Tibial nerve (tissue), 4 donors: Measurements from ENCODE around the gene TRNT1. TPM values are rescaled to one million over a fixed set of nuclear protein-coding genes. Genes with fewer than 3 reads are reported as not detected.

Source experiments
- DNase-seq, 2 donors: peaks; one replicate each; pipeline ENCODE4 v3.0.0-alpha.2; 2019; ENCODE audit warnings: low spot score in 2 of 2
- H3K27ac ChIP-seq, 4 donors: fragments of 200-600 bp; sonication (generic) in 3 of 4; one replicate each; pipeline ENCODE4 v1.5.1; 2017 to 2019; ENCODE audit warnings: mild to moderate bottlenecking in 1 of 4
- H3K27me3 ChIP-seq, 2 donors: fragments of 200-600 bp; sonication (generic) in 1 of 2; one replicate each; pipeline versions ENCODE4 v1.5.1 to v1.6.0; 2017 to 2019
- H3K36me3 ChIP-seq, 3 donors: fragments of 200-600 bp; sonication (generic); one replicate each; pipeline ENCODE4 v1.5.1; 2018 to 2019
- H3K4me1 ChIP-seq, 4 donors: fragments of 200-600 bp; sonication (generic) in 3 of 4; one replicate each; pipeline ENCODE4 v1.5.1; 2017 to 2019
- H3K4me3 ChIP-seq, 4 donors: fragments of 200-600 bp; sonication (generic) in 3 of 4; one replicate each; pipeline ENCODE4 v1.5.1; 2017 to 2019; ENCODE audit warnings: mild to moderate bottlenecking in 1 of 4, moderate library complexity in 1 of 4
- H3K9me3 ChIP-seq, 4 donors: fragments of 200-600 bp; sonication (generic) in 3 of 4; one replicate each; pipeline ENCODE4 v1.5.1; 2017 to 2019
- CTCF ChIP-seq, 5 experiments: fragments of 200-600 bp in 3 of 5; fragments of 450-650 bp in 2 of 5; sonication (generic) in 3 of 5; IDR thresholded peaks; one replicate each; pipeline ENCODE4 v1.5.1; 2016 to 2019; ENCODE audit warnings: antibody characterized with exemption in 5 of 5, mild to moderate bottlenecking in 3 of 5, moderate library complexity in 2 of 5
- EP300 ChIP-seq, 2 donors: sonication (generic); formaldehyde crosslinking; IDR thresholded peaks; one replicate each; pipeline ENCODE4 v1.6.1; 2017; ENCODE audit warnings: antibody characterized with exemption in 2 of 2, mild to moderate bottlenecking in 1 of 2
- POLR2A ChIP-seq, 2 donors: fragments of 450-650 bp; IDR thresholded peaks; one replicate each; pipeline ENCODE4 v1.6.1; 2017; ENCODE audit warnings: antibody characterized with exemption in 2 of 2, mild to moderate bottlenecking in 2 of 2, moderate library complexity in 2 of 2
- WGBS, 2 donors: methylation state at CpG; one replicate each; pipeline ENCODE4 v1.1.5; 2018; 5-methylcytosine and 5-hydroxymethylcytosine counted together
- total RNA-seq, 4 donors: library from RNA; depleted of rRNA; stranded (reverse); fragments of >200 nt; gene quantifications; one replicate each; pipeline ENCODE4 v1.1.0, GENCODE V29; 2016

TRNT1 gene
- total RNA-seq, 4 donors from 2014 or later = 12.9 to 25.5 (median 16.5) TPM

- Histone ChIP-seq H3K9me3 (no peaks in the 10 kb centered on the region), H3K36me3 (peaks cover 0 to 58% (median 2%) of the 10 kb centered on the region in 3 donors), H3K27me3 (no peaks in the 10 kb centered on the region), H3K4me3 (no peak overlapping the region), H3K4me1 (peaks cover 0 to 10% (median 0%) of the 10 kb centered on the region in 4 donors), H3K27ac (no peak overlapping the region)
- no peak for DNase-seq
- TF ChIP-seq EP300 (IDR thresholded peaks at IDR 0.05) (no peak), CTCF (IDR thresholded peaks at IDR 0.05) (no peak), POLR2A (IDR thresholded peaks at IDR 0.05) (no peak)
Observed at GRCh38 chr3:3141939-3142338, 15.2 kb downstream of the TRNT1 start.

GRCh38 chr3:3145831-3146230 lies 19.1 kb downstream of the TRNT1 start:
- H3K4me3 ChIP-seq = no peak overlapping the region
- no peaks in the 10 kb centered on the region for H3K27me3 ChIP-seq
- no peaks in the 10 kb centered on the region for H3K9me3 ChIP-seq
- peaks cover 0 to 10% (median 0%) of the 10 kb centered on the region in 4 donors for H3K4me1 ChIP-seq
- H3K36me3 ChIP-seq = peaks cover 6 to 78% (median 9%) of the 10 kb centered on the region in 3 donors
- TF ChIP-seq EP300 (IDR thresholded peaks at IDR 0.05) (no peak), CTCF (IDR thresholded peaks at IDR 0.05) (no peak), POLR2A (IDR thresholded peaks at IDR 0.05) (no peak)
- WGBS, 2 donors = 73 to 89% methylated on average over 8 of the region's 8 CpGs
- DNase-seq = no peak
- no peak overlapping the region for H3K27ac ChIP-seq

GRCh38 chr3:3149560-3149959 lies 22.8 kb downstream of the TRNT1 start:
- Histone ChIP-seq H3K4me1 (peaks cover 0 to 6% (median 0%) of the 10 kb centered on the region in 4 donors), H3K36me3 (peaks cover 6 to 90% (median 9%) of the 10 kb centered on the region in 3 donors), H3K27ac (no peak overlapping the region), H3K4me3 (no peak overlapping the region), H3K27me3 (no peaks in the 10 kb centered on the region), H3K9me3 (no peaks in the 10 kb centered on the region)
- no peak for DNase-seq
- 86 to 87% methylated on average over 1 of the region's 1 CpG for WGBS, 2 donors
- TF ChIP-seq EP300 (IDR thresholded peaks at IDR 0.05) = no peak
- TF ChIP-seq POLR2A (IDR thresholded peaks at IDR 0.05) = no peak
- TF ChIP-seq CTCF (IDR thresholded peaks at IDR 0.05) = no peak

GRCh38 chr3:3151513-3151912 lies 24.8 kb downstream of the TRNT1 start:
- TF ChIP-seq EP300 (IDR thresholded peaks at IDR 0.05) (no peak), CTCF (IDR thresholded peaks at IDR 0.05) (no peak), POLR2A (IDR thresholded peaks at IDR 0.05) (no peak)
- H3K4me3 ChIP-seq = no peak overlapping the region
- 86 to 87% methylated on average over 1 of the region's 1 CpG for WGBS, 2 donors
- peaks cover 6 to 88% (median 9%) of the 10 kb centered on the region in 3 donors for H3K36me3 ChIP-seq
- H3K27me3 ChIP-seq = no peaks in the 10 kb centered on the region
- no peak for DNase-seq
- no peaks in the 10 kb centered on the region for H3K9me3 ChIP-seq
- peaks cover 0 to 10% (median 0%) of the 10 kb centered on the region in 4 donors for H3K4me1 ChIP-seq
- H3K27ac ChIP-seq = no peak overlapping the region

- TF ChIP-seq POLR2A (IDR thresholded peaks at IDR 0.05) = no peak
- no peak for TF ChIP-seq EP300 (IDR thresholded peaks at IDR 0.05)
- no peak for TF ChIP-seq CTCF (IDR thresholded peaks at IDR 0.05)
- Histone ChIP-seq H3K27me3 (no peaks in the 10 kb centered on the region), H3K9me3 (no peaks in the 10 kb centered on the region), H3K27ac (no peak overlapping the region), H3K4me3 (no peak overlapping the region), H3K4me1 (peaks cover 0 to 14% (median 0%) of the 10 kb centered on the region in 4 donors), H3K36me3 (peaks cover 0 to 85% (median 6%) of the 10 kb centered on the region in 3 donors)
- 76 to 80% methylated on average over 5 of the region's 5 CpGs for WGBS, 2 donors
- no peak for DNase-seq
Observed at GRCh38 chr3:3154879-3155610, 28.3 kb downstream of the TRNT1 start.
